H1 (cell line): Measurements from ENCODE around the gene TOB2. TPM values are rescaled to one million over a fixed set of nuclear protein-coding genes. Genes with fewer than 3 reads are reported as not detected.

ENCODE experiments used
- BCL11A ChIP-seq, 2 experiments: IDR thresholded peaks; one replicate each; pipeline ENCODE4 v1.6.1; 2011; ENCODE audit warnings: low read depth in 2 of 2, low read length in 2 of 2, mild to moderate bottlenecking in 2 of 2
- CEBPB ChIP-seq: IDR thresholded peaks from 2 replicates; pipeline ENCODE4 v1.6.1; 2012; ENCODE audit warnings: low read depth, low read length
- CHD1 ChIP-seq: IDR thresholded peaks from 2 replicates; pipeline ENCODE4 v1.6.1; 2012; ENCODE audit warnings: low read depth, low read length, improper control_type of control experiment
- CREB1 ChIP-seq: IDR thresholded peaks from 2 replicates; pipeline ENCODE4 v1.6.1; 2012; ENCODE audit warnings: inconsistent platforms
- E2F6 ChIP-seq: IDR thresholded peaks from 2 replicates; pipeline ENCODE4 v1.6.1; 2012; ENCODE audit warnings: inconsistent platforms
- EZH2 ChIP-seq: fragments of 200-600 bp; sonication (generic); IDR thresholded peaks from 2 replicates; pipeline ENCODE4 v1.7.1; 2012; ENCODE audit warnings: low read depth, mild to moderate bottlenecking, moderate library complexity, low read length, inconsistent platforms; ENCODE audit not compliant: severe bottlenecking
- GTF2F1 ChIP-seq: IDR thresholded peaks from 2 replicates; pipeline ENCODE4 v1.6.1; 2012; ENCODE audit warnings: low read depth, low read length, improper control_type of control experiment, borderline replicate concordance
- KDM1A ChIP-seq: fragments of 200-600, 300-600 bp; sonication (generic); IDR thresholded peaks from 2 replicates; pipeline ENCODE4 v1.7.1; 2016; ENCODE audit warnings: mild to moderate bottlenecking, low read length, borderline replicate concordance
- KDM5A ChIP-seq: fragments of 200-600 bp; IDR thresholded peaks from 2 replicates; pipeline ENCODE4 v1.7.1; 2012; ENCODE audit warnings: mild to moderate bottlenecking, low read length, inconsistent platforms, mixed read lengths
- MAX ChIP-seq: IDR thresholded peaks from 2 replicates; pipeline ENCODE4 v1.6.1; 2012; ENCODE audit warnings: inconsistent platforms
- NRF1 ChIP-seq: IDR thresholded peaks from 2 replicates; pipeline ENCODE4 v1.6.1; 2011; ENCODE audit warnings: mild to moderate bottlenecking, low read depth, low read length, improper control_type of control experiment
- PHF8 ChIP-seq: fragments of 200-600 bp; sonication (generic); conservative IDR thresholded peaks from 2 replicates; pipeline ENCODE4 v1.7.1; 2012; ENCODE audit warnings: low read depth, mild to moderate bottlenecking, inconsistent platforms, low read length, moderate library complexity
- POU5F1 ChIP-seq: IDR thresholded peaks from 2 replicates; pipeline ENCODE4 v1.6.1; 2011; ENCODE audit warnings: low read depth, mild to moderate bottlenecking, low read length, moderate library complexity
- RAD21 ChIP-seq, 2 experiments: IDR thresholded peaks in 1 of 2; conservative IDR thresholded peaks in 1 of 2; 2 replicates each; pipeline ENCODE4 v1.6.1; 2011; ENCODE audit warnings: low read depth in 2 of 2, low read length in 2 of 2, improper control_type of control experiment in 1 of 2, inconsistent platforms in 1 of 2, mild to moderate bottlenecking in 1 of 2, moderate library complexity in 1 of 2
- SIRT6 ChIP-seq: IDR thresholded peaks from one replicate; pipeline ENCODE4 v1.7.1; 2012; ENCODE audit warnings: low read length, inconsistent platforms
- SP2 ChIP-seq: IDR thresholded peaks from 2 replicates; pipeline ENCODE4 v1.6.1; 2012; ENCODE audit warnings: mild to moderate bottlenecking, low read length, inconsistent platforms
- TCF12 ChIP-seq: IDR thresholded peaks from 2 replicates; pipeline ENCODE4 v1.6.1; 2011; ENCODE audit warnings: low read depth, mild to moderate bottlenecking, low read length
- YY1 ChIP-seq: IDR thresholded peaks from 2 replicates; pipeline ENCODE4 v1.6.1; 2011; ENCODE audit warnings: low read depth, mild to moderate bottlenecking, low read length
- ZNF274 ChIP-seq: IDR thresholded peaks from 2 replicates; pipeline ENCODE4 v1.7.0; 2012; ENCODE audit warnings: low read length, borderline replicate concordance; ENCODE audit errors: extremely low read depth
- polyA plus RNA-seq, 7 experiments: library from polyadenylated mRNA; depleted of rRNA in 3 of 7; stranded (reverse) in 5 of 7; unstranded in 2 of 7; fragments of >200 nt in 5 of 7; fragments of 200-250 nt in 2 of 7; gene quantifications; 1 replicate in 5 of 7; 2 replicates in 1 of 7; 4 replicates in 1 of 7; pipeline versions ENCODE4 v1.2.1 to v1.2.3, GENCODE V29; 2011 to 2013; ENCODE audit warnings: missing spikeins in 2 of 7, mixed read lengths in 2 of 7
- total RNA-seq: library from RNA; stranded (reverse); fragmentation: NEBNext Ultra II Directional; extraction: Animal tissue kit (Norgen Biotek cat#: 25700); gene quantifications from 2 replicates; pipeline ENCODE4 v1.2.1, GENCODE V29; 2021

TOB2 gene
- total and polyA plus RNA-seq, 2 of the 8 experiments (the other 6 are each of a cell fraction or from before 2014, with no cell fraction given): 27.0 to 54.1 TPM

- TF ChIP-seq BCL11A (IDR thresholded peaks at IDR 0.05; ENCODE audit: low read depth in 2 of 2, low read length in 2 of 2) (no peak), SIRT6 (no peak), CHD1 (no peak), NRF1 (no peak), KDM1A (no peak), YY1 (peak; percentile 98), MAX (peak; percentile 44), TCF12 (no peak), CREB1 (peak; percentile 98), E2F6 (peak; percentile 59; the same call in 1 of the 2 replicates), RAD21 (IDR thresholded peaks at IDR 0.05 in 1 of 2, conservative IDR thresholded peaks at IDR 0.05 in 1 of 2; ENCODE audit: low read depth in 2 of 2, low read length in 2 of 2) (no peak; a peak in 1 of 4 replicates), POU5F1 (no peak), ZNF274 (no peak), CEBPB (no peak), PHF8 (peak; percentile 84), GTF2F1 (no peak), EZH2 (no peak), KDM5A (peak; percentile 100), SP2 (peak; percentile 21; the same call in 1 of the 2 replicates)
Observed at GRCh38 chr22:41468381-41469217, 22.0 kb upstream of the TOB2 start, which contains the start of the genes ACO2 and PHF5A (continued).
